Panc1 (cell line): Measurements from ENCODE around the gene ATG14. TPM values are rescaled to one million over a fixed set of nuclear protein-coding genes. Genes with fewer than 3 reads are reported as not detected.

Experiments
- ATAC-seq: fragments of 200-7000 bp; cut with Tn5 transposase; 2 replicates; pipeline ENCODE4 v1.9.1; 2020; ENCODE audit warnings: mild to moderate bottlenecking, moderate library complexity
- BruUV-seq: library from RNA; stranded (reverse); fragments of 400-500 nt; replicated peaks from 2 replicates; lab custom pipeline; 2021; lab: Mats Ljungman, UMichigan
- CTCF ChIA-PET: fragments of 300-600 bp; sonication (Branson Sonifier 250); formaldehyde crosslinking; loops from one replicate; lab custom pipeline; 2022; ENCODE audit warnings: antibody characterized with exemption; lab: Charles Lee
- POLR2A ChIA-PET: fragments of 300-600 bp; sonication (Branson Sonifier 250); formaldehyde crosslinking; loops from one replicate; lab custom pipeline; 2022; ENCODE audit warnings: antibody characterized with exemption; lab: Charles Lee
- DNase-seq: peaks from one replicate; pipeline ENCODE4 v3.0.0-alpha.2; 2010; ENCODE audit warnings: low read depth, low spot score
- H3K27ac ChIP-seq: 2 replicates; pipeline ENCODE4 v1.5.1; 2011; ENCODE audit warnings: mild to moderate bottlenecking, low read length, inconsistent platforms
- H3K27me3 ChIP-seq: fragments of 200-500 bp; sonication (Bioruptor generic); 2 replicates; pipeline ENCODE4 v1.6.0; 2014; ENCODE audit warnings: low read length, inconsistent platforms; ENCODE audit not compliant: control insufficient read depth, insufficient read depth
- H3K36me3 ChIP-seq: fragments of 200-500 bp; sonication (Bioruptor generic); 2 replicates; pipeline ENCODE4 v1.5.1; 2014; ENCODE audit warnings: inconsistent platforms, mild to moderate bottlenecking, low read length, moderate library complexity; ENCODE audit not compliant: control insufficient read depth, insufficient read depth
- H3K4me1 ChIP-seq: 2 replicates; pipeline ENCODE4 v1.5.1; 2011; ENCODE audit warnings: inconsistent platforms, mild to moderate bottlenecking, low read length, moderate library complexity; ENCODE audit not compliant: control insufficient read depth, insufficient read depth
- H3K4me3 ChIP-seq, 2 experiments: 2 replicates each; pipeline ENCODE4 v1.5.1; 2011 to 2012; ENCODE audit warnings: low read depth in 2 of 2, low read length in 2 of 2, mild to moderate bottlenecking in 2 of 2, inconsistent platforms in 1 of 2, moderate library complexity in 1 of 2
- H3K9me3 ChIP-seq: fragments of 200-500 bp; sonication (Bioruptor generic); 2 replicates; pipeline ENCODE4 v1.5.1; 2014; ENCODE audit warnings: low read depth, mild to moderate bottlenecking, inconsistent platforms, low read length, moderate library complexity; ENCODE audit not compliant: control insufficient read depth, insufficient read depth
- POLR2AphosphoS5 ChIP-seq: IDR thresholded peaks from 2 replicates; pipeline ENCODE4 v1.6.1; 2012; ENCODE audit warnings: mild to moderate bottlenecking, low read depth, low read length, moderate library complexity
- SIN3A ChIP-seq: IDR thresholded peaks from 2 replicates; pipeline ENCODE4 v1.6.1; 2012; ENCODE audit warnings: low read depth, mild to moderate bottlenecking, low read length, moderate library complexity, borderline replicate concordance; ENCODE audit not compliant: insufficient read depth
- TCF7L2 ChIP-seq: IDR thresholded peaks from 2 replicates; pipeline ENCODE4 v1.6.1; 2011; ENCODE audit warnings: mild to moderate bottlenecking, low read depth, low read length, inconsistent platforms
- in situ Hi-C: cut with HindIII; loops from 2 replicates; pipeline ENCODE4 v1.10.0; 2016; ENCODE audit warnings: low sequenced_read_pairs, low pct_unique_long_range_greater_than_20kb
- intact Hi-C: fragments of 100-400 bp; cut with micrococcal nuclease; formaldehyde crosslinking; loops from one replicate; pipeline ENCODE4 v1.10.0; 2022; ENCODE audit not compliant: unreplicated experiment
- total RNA-seq: library from RNA; stranded (reverse); gene quantifications from one replicate; pipeline ENCODE4 v1.2.1, GENCODE V29; 2021; ENCODE audit not compliant: unreplicated experiment
- TF ChIP-seq, protein P1 (sequence below): fragments of 450-650 bp; IDR thresholded peaks from 2 replicates; pipeline ENCODE4 v1.5.1; 2017; ENCODE audit warnings: mild to moderate bottlenecking
- TF ChIP-seq, protein P2 (sequence below), 2 experiments: IDR thresholded peaks; 2 replicates each; pipeline ENCODE4 v1.6.1; 2011 to 2012; ENCODE audit warnings: low read depth in 2 of 2, control low read depth in 1 of 2, low read length in 1 of 2, mild to moderate bottlenecking in 1 of 2, moderate library complexity in 1 of 2; ENCODE audit not compliant: insufficient read depth in 1 of 2

Gene ATG14
- total RNA-seq, 1 experiment from 2014 or later = 7.1 TPM

DNA sequence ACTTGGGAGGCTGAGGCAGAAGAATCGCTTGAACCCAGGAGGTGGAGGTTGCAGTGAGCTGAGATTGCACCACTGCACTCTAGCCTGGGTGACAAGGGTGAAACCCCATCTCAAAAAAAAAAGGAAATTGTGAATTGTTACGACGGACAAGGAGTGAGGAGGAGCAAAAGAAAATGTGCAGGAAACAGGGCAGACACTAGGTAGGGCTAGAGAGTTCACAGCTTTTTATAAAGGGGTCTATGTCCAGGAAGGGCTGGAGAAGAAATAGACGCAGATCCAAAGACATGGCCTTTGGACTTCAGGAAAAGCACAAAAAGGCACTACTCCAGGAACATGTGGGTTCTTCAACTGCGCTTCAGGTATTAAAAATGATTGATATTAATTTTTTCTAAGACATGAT is 34.4 kb downstream of the ATG14 start:
- POLR2A ChIA-PET = no interaction called here
- no peak overlapping the region for H3K27ac ChIP-seq
- H3K9me3 ChIP-seq = no peaks in the 10 kb centered on the region
- ATAC-seq = no peak
- no TSS peak for BruUV-seq
- CTCF ChIA-PET = no interaction called here
- in situ Hi-C loops (no loop called here), intact Hi-C loops (no loop called here)
- H3K4me3 ChIP-seq = no peak overlapping the region
- TF ChIP-seq POLR2AphosphoS5 (no peak), TCF7L2 (no peak), SIN3A (no peak)
- TF ChIP-seq, protein P1, sequence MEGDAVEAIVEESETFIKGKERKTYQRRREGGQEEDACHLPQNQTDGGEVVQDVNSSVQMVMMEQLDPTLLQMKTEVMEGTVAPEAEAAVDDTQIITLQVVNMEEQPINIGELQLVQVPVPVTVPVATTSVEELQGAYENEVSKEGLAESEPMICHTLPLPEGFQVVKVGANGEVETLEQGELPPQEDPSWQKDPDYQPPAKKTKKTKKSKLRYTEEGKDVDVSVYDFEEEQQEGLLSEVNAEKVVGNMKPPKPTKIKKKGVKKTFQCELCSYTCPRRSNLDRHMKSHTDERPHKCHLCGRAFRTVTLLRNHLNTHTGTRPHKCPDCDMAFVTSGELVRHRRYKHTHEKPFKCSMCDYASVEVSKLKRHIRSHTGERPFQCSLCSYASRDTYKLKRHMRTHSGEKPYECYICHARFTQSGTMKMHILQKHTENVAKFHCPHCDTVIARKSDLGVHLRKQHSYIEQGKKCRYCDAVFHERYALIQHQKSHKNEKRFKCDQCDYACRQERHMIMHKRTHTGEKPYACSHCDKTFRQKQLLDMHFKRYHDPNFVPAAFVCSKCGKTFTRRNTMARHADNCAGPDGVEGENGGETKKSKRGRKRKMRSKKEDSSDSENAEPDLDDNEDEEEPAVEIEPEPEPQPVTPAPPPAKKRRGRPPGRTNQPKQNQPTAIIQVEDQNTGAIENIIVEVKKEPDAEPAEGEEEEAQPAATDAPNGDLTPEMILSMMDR = no peak
- TF ChIP-seq, protein P2, sequence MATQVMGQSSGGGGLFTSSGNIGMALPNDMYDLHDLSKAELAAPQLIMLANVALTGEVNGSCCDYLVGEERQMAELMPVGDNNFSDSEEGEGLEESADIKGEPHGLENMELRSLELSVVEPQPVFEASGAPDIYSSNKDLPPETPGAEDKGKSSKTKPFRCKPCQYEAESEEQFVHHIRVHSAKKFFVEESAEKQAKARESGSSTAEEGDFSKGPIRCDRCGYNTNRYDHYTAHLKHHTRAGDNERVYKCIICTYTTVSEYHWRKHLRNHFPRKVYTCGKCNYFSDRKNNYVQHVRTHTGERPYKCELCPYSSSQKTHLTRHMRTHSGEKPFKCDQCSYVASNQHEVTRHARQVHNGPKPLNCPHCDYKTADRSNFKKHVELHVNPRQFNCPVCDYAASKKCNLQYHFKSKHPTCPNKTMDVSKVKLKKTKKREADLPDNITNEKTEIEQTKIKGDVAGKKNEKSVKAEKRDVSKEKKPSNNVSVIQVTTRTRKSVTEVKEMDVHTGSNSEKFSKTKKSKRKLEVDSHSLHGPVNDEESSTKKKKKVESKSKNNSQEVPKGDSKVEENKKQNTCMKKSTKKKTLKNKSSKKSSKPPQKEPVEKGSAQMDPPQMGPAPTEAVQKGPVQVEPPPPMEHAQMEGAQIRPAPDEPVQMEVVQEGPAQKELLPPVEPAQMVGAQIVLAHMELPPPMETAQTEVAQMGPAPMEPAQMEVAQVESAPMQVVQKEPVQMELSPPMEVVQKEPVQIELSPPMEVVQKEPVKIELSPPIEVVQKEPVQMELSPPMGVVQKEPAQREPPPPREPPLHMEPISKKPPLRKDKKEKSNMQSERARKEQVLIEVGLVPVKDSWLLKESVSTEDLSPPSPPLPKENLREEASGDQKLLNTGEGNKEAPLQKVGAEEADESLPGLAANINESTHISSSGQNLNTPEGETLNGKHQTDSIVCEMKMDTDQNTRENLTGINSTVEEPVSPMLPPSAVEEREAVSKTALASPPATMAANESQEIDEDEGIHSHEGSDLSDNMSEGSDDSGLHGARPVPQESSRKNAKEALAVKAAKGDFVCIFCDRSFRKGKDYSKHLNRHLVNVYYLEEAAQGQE (IDR thresholded peaks at IDR 0.05; ENCODE audit: insufficient read depth in 1 of 2, low read depth in 2 of 2, low read length in 1 of 2) = no peak
- no peak for DNase-seq
- H3K27me3 ChIP-seq = no peaks in the 10 kb centered on the region
- no peaks in the 10 kb centered on the region; the same call in 1 of the 2 replicates for H3K4me1 ChIP-seq
- peaks cover 4% of the 10 kb centered on the region; the same call in 1 of the 2 replicates for H3K36me3 ChIP-seq

DNA sequence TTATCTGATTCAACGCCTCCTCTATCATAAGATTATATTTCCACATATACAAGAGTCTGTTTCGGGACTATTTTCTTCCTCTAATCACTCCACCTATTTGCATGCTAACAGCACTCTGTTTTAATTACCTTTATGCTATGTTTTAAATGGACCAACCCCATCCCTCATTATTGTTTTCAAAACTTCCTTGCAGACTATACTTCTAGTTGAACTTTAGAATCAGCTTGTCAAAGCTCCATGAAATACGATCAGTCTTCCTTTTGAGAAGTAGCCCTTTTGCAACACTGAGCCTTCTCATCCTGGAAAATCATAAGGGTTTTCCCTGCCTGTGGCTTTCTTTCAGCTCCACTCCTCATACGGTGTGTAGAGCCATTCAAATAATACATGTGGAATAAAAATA is 36.9 kb downstream of the ATG14 start:
- Histone ChIP-seq H3K36me3 (no peaks in the 10 kb centered on the region), H3K27ac (no peak overlapping the region), H3K4me1 (no peaks in the 10 kb centered on the region), H3K9me3 (no peaks in the 10 kb centered on the region), H3K4me3 (no peak overlapping the region), H3K27me3 (no peaks in the 10 kb centered on the region)
- no TSS peak for BruUV-seq
- intact Hi-C loops (no loop called here), in situ Hi-C loops (no loop called here)
- ChIA-PET CTCF (no interaction called here), POLR2A (interaction anchor here (1.0 kb wide), 1 partner anchor 9 kb away, joined by 3 read pairs; no protein-coding TSS in a partner anchor)
- TF ChIP-seq, protein P2 (IDR thresholded peaks at IDR 0.05; ENCODE audit: insufficient read depth in 1 of 2, low read depth in 2 of 2, low read length in 1 of 2) = no peak
- TF ChIP-seq, protein P1 = no peak
- TF ChIP-seq TCF7L2 = no peak
- TF ChIP-seq SIN3A = no peak
- no peak for TF ChIP-seq POLR2AphosphoS5
- DNase-seq = no peak
- no peak for ATAC-seq
